GM12801 (cell line): Measurements from ENCODE around the gene MNT.

Source experiments
- TF ChIP-seq, protein P1 (sequence below): IDR thresholded peaks from one replicate; pipeline ENCODE4 v1.5.1; 2011; ENCODE audit warnings: control low read depth; ENCODE audit not compliant: insufficient read length; ENCODE audit errors: extremely low read depth

Gene MNT

DNA sequence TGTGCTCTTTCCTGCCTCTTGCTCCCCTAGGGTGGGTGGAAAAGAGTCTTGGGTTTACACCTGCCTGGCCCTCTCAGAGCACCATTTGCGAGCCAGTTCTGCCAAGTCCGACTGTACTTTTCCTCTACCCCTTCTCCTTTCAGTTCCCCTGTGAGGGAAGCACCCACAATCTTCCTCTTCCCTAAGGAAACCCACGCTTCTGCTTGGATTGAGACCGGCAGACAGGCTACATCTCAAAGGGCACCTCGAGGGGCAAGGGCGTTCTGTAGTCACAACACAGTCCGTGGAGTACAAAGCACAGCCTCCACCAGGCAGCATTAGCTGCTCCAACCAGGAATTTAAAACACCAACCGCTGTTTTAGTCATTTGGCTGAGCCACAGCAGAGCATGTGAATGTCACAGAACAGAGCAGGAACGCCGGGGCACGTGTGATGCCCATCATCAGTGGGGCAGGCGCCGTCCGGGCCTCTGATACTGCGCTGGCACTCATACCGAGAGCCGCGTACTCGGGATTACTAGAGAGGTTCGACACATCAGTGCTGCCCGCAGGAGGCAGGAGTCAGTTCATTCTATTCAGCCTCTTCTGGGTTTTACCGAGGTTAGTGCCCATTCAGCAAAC lies 13.7 kb upstream of the MNT start:
- TF ChIP-seq, protein P1, sequence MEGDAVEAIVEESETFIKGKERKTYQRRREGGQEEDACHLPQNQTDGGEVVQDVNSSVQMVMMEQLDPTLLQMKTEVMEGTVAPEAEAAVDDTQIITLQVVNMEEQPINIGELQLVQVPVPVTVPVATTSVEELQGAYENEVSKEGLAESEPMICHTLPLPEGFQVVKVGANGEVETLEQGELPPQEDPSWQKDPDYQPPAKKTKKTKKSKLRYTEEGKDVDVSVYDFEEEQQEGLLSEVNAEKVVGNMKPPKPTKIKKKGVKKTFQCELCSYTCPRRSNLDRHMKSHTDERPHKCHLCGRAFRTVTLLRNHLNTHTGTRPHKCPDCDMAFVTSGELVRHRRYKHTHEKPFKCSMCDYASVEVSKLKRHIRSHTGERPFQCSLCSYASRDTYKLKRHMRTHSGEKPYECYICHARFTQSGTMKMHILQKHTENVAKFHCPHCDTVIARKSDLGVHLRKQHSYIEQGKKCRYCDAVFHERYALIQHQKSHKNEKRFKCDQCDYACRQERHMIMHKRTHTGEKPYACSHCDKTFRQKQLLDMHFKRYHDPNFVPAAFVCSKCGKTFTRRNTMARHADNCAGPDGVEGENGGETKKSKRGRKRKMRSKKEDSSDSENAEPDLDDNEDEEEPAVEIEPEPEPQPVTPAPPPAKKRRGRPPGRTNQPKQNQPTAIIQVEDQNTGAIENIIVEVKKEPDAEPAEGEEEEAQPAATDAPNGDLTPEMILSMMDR = no peak

DNA sequence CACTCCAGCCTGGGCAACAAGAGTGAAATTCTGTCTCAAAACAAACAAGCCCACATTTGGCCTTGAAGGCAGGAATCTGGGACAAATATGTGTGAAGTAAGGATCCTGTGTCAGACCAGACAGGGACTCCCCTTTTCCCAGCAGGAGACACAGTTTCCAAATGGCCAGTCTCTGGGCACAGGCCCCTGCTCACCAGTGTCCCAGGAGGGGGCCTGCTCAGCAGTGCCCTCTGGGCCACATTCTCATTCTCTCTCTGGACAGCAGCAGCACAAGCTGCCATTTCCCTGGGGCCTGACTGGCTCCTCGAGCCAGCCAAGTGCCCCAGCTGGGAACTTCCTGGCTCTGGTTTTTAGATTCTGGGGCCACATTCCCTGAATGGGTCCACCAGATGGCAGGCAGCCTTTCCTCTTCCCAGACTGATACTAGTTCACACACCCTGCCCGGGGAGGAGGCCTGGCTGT lies 11.7 kb upstream of the MNT start:
- TF ChIP-seq, protein P1 = no peak

DNA sequence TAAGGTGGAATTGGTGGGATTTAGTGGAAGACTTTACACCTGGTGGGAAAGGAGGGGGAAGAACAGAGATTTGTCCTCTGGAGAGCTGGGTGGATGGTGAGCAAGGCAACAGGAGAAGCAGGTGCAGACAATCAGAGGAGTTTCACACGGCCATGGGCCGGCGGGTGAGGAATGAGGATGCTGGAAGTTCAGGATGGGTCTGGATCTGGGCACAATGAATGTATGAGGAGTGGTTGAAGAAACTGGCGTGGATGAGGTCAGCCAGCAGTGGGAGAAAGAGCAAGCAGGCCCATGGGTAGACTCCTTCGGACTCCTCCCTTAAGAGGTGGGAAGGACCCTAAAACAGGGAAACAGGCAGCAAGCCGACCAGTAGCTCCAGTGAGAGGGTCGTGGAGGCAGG lies 10.1 kb upstream of the MNT start:
- TF ChIP-seq, protein P1 = no peak

DNA sequence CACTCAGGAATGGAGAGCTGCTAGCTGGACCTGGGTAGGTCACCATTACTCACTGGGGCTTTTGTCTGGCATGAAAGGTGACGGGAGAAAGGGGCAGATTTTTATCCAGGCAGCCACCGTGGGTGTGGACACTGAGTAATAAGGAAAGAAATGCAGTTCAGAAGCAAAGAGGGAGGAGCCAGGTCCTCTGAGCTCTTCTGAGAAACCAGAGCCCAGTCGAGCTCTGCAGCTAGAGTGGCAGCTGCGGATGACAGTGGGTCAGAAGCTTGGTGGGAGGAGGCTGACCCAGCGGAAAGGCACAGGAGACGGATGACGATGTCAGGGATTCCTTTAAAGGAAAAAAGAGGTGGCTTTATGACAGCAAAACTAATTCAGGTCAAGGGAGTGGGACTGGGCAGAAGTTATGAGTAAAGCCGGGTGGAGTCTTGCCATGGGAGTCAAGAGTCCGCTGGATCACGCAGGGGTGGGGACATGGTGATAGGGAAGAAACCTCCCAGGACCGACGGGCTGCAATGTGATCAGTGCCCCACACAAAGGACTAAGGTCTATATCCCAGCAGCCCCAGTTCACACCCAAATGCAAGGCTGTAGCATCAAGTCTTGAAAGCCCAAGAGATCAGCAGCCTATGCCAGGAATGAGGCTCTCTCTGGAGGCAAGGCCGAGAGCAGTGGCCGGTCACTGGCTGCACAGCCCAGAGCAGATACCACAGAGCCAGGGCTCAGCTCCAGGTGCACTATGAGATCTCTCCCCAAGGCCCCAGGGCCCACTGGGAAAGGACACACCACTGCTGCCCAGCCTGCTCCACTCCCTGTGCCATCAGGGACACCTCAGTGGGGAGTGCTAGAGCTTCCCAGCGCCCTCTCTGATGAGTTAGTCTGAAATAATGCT lies 6.3 kb upstream of the MNT start:
- TF ChIP-seq, protein P1 = no peak

DNA sequence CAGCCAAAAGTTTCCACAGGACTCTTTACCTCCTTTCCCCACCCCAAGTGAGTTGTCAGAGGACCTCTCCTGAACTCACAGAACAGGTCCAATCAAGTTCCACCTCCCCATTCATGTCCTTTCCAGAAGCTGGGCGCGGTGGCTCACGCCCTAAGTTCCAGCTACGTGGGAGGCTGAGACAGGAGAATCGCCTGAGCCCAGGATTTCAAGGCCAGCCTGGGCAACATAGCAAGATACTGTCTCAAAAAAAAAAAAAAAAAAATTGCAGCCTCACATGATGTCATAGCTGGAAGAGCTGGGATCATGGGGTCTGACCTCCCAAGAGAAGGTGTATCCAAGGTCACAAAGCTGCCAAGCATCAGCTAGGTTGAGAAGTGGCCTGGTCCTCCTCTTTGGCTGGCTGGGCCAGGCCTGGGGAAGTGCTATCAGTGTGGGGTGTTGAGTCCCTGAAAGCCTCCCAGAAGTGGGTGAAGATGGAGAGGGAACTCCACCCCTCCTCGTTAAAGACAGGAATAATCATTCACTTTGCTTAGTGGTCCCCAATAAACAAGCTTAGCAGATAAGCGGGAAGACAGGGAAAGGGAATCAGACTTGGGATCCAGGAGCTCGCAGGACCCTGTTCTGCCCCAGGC lies 5.5 kb upstream of the MNT start:
- TF ChIP-seq, protein P1 = no peak

DNA sequence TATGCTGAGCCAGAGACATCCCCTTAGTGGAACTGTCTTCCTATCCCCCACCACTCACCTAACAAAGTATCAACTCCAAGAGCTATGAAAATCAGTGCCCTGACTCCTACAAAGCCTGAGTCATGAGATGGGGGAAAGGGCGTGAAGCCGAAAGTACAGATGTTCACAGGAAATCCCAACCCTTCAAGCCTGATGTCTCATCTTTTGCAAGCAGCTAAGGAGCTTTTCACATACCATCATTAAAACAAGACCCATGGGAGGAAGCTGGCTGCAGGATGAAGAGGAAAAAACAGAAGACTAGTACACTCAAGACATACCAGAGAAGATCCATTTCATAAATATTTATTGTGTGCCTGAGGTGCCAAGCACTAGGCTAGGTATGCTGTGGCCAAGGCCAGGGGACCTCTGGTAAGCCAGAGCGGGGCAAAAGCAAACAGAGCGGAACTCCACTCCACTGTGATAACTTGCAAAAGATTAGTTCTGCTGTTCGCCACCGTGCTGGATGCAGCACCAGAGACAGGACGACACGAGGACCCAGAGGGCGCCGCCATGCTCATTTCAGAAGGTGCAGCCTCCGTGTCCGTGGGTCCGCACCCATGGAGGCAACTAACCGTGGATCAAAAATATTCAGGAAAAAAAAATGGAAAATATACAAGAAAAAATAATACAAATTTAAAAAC lies 4.5 kb upstream of the MNT start:
- TF ChIP-seq, protein P1 = no peak

DNA sequence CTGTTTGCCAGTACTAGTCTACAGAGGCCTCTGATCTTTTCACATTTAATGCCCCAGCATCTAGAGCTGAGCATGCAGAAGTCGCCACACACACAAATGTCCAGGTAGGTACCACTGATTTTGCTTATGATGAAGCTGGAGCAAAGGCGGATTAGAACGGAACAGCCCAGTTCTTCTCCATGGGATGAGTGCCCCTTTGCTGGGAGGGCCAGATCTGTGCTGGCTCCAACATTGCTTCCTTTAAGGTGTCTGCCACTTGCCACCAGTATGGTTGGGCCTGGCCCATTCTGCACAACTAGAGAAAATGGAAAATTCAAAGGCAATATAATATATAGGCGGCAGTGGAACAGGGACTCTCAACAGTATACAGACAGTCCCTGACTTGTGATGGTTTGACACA lies 2.2 kb upstream of the MNT start:
- TF ChIP-seq, protein P1 = no peak
